Measurements from ENCODE around the gene SLC35E3. TPM values are rescaled to one million over a fixed set of nuclear protein-coding genes. Genes with fewer than 3 reads are reported as not detected.

The SLC35E3 gene
- total RNA-seq, 1 donor: 5.8 TPM

DNA sequence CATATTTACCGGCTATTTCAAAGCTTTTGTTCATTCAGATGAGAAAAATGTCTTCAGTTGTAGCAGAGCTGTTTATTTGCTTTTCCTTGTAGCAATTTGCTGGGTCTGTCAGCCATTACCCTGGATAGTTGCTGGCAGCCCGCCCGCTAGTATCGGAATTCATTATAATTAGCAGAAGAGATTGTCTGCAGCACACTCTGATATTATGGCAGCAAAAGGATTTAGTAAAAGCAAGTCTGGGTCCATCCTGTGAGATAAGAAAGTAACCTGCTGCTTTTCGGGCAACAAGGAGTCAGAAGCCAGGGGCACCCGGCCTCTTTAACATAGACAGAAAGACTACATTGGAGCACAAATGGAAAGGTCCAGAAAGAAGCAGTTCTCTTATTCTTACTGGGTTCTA, 6.1 kb upstream of the SLC35E3 start:
- Histone ChIP-seq H3K79me2 (ENCODE audit: insufficient read depth, low read length) (no peaks in the 10 kb centered on the region), H3K4me1 (ENCODE audit: insufficient read depth, low read length) (no peaks in the 10 kb centered on the region), H3K27me3 (ENCODE audit: insufficient read depth, low read length) (no peaks in the 10 kb centered on the region), H3K4me3 (ENCODE audit: insufficient read depth, low read length) (no peak overlapping the region), H3K36me3 (ENCODE audit: insufficient read depth, low read length) (peaks cover 30% of the 10 kb centered on the region), H3K4me2 (ENCODE audit: insufficient read depth, low read length) (no peak overlapping the region), H3K27ac (ENCODE audit: low read depth, low read length) (no peak overlapping the region), H3K9me3 (ENCODE audit: low read depth, low read length) (no peaks in the 10 kb centered on the region), H4K20me1 (ENCODE audit: insufficient read depth, low read length) (no peaks in the 10 kb centered on the region), H2AFZ (ENCODE audit: low read length) (no peak overlapping the region)
- no peak for DNase-seq (ENCODE audit: insufficient read length, low spot score, missing footprints)
- TF ChIP-seq, protein P1, sequence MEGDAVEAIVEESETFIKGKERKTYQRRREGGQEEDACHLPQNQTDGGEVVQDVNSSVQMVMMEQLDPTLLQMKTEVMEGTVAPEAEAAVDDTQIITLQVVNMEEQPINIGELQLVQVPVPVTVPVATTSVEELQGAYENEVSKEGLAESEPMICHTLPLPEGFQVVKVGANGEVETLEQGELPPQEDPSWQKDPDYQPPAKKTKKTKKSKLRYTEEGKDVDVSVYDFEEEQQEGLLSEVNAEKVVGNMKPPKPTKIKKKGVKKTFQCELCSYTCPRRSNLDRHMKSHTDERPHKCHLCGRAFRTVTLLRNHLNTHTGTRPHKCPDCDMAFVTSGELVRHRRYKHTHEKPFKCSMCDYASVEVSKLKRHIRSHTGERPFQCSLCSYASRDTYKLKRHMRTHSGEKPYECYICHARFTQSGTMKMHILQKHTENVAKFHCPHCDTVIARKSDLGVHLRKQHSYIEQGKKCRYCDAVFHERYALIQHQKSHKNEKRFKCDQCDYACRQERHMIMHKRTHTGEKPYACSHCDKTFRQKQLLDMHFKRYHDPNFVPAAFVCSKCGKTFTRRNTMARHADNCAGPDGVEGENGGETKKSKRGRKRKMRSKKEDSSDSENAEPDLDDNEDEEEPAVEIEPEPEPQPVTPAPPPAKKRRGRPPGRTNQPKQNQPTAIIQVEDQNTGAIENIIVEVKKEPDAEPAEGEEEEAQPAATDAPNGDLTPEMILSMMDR (IDR thresholded peaks at IDR 0.05; ENCODE audit: extremely low read depth, low read depth, low read length): no peak

DNA sequence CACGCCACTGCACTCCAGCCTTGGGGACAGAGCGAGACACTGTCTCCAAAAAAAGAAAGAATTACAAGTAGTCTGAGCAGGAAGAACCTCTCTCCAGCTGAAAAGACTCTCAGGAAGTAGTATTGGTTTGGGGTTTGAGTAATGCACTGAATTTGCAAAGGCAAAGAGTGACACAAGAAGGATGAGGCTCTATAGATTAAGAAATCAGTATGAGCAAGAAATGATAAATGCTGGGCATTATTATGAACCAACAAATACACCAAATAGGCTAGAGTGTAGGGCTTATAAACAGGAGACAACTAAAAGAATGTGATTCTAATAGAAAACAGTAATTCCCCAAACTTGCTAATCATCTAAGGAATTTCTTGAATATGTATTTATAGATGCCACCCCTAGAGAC, 2.6 kb upstream of the SLC35E3 start:
- no peak overlapping the region for H3K4me2 ChIP-seq (ENCODE audit: insufficient read depth, low read length)
- peaks cover 12% of the 10 kb centered on the region for H3K36me3 ChIP-seq (ENCODE audit: insufficient read depth, low read length)
- H3K9me3 ChIP-seq (ENCODE audit: low read depth, low read length): no peaks in the 10 kb centered on the region
- no peaks in the 10 kb centered on the region for H4K20me1 ChIP-seq (ENCODE audit: insufficient read depth, low read length)
- no peaks in the 10 kb centered on the region for H3K27me3 ChIP-seq (ENCODE audit: insufficient read depth, low read length)
- H3K4me3 ChIP-seq (ENCODE audit: insufficient read depth, low read length): no peak overlapping the region
- H2AFZ ChIP-seq (ENCODE audit: low read length): no peak overlapping the region
- DNase-seq (ENCODE audit: insufficient read length, low spot score, missing footprints): no peak
- no peak overlapping the region for H3K27ac ChIP-seq (ENCODE audit: low read depth, low read length)
- TF ChIP-seq, protein P1 (IDR thresholded peaks at IDR 0.05; ENCODE audit: extremely low read depth, low read depth, low read length): no peak
- peaks cover 20% of the 10 kb centered on the region for H3K79me2 ChIP-seq (ENCODE audit: insufficient read depth, low read length)
- H3K4me1 ChIP-seq (ENCODE audit: insufficient read depth, low read length): peaks cover 7% of the 10 kb centered on the region

DNA sequence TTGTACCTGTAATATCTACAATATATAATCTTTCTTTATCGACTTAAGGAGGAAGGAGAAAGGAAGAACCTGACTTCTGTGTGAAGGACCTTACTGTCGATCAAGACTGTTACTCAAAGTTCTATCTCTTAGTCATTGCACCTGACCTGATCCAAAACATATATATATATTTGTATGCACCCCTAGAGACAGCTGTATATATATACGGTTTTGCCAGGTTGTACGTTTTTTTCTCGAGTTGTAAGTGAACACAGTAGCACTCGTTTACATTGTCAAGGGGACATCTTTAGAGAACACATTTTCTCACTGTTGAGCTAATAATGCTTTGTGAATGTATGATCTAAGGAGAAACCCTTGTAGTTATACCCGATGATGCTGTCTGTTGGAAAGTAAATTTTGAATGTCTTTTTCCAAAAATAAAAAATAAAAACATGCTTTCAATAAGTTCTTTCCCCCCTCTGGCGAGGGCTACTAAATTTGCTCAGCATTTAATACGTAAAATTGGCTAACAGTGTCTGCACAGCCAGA, 536 bp upstream of the SLC35E3 start:
- peak overlapping the region; percentile 81 for H3K4me3 ChIP-seq (ENCODE audit: insufficient read depth, low read length)
- H3K27ac ChIP-seq (ENCODE audit: low read depth, low read length): peak overlapping the region; percentile 75
- peaks cover 31% of the 10 kb centered on the region for H3K79me2 ChIP-seq (ENCODE audit: insufficient read depth, low read length)
- TF ChIP-seq, protein P1 (IDR thresholded peaks at IDR 0.05; ENCODE audit: extremely low read depth, low read depth, low read length): no peak
- no peak for DNase-seq (ENCODE audit: insufficient read length, low spot score, missing footprints)
- H2AFZ ChIP-seq (ENCODE audit: low read length): peak overlapping the region; percentile 94
- peak overlapping the region; percentile 95 for H3K4me2 ChIP-seq (ENCODE audit: insufficient read depth, low read length)
- no peaks in the 10 kb centered on the region for H3K9me3 ChIP-seq (ENCODE audit: low read depth, low read length)
- peaks cover 7% of the 10 kb centered on the region for H3K4me1 ChIP-seq (ENCODE audit: insufficient read depth, low read length)
- no peaks in the 10 kb centered on the region for H4K20me1 ChIP-seq (ENCODE audit: insufficient read depth, low read length)
- H3K36me3 ChIP-seq (ENCODE audit: insufficient read depth, low read length): peaks cover 5% of the 10 kb centered on the region
- H3K27me3 ChIP-seq (ENCODE audit: insufficient read depth, low read length): no peaks in the 10 kb centered on the region

DNA sequence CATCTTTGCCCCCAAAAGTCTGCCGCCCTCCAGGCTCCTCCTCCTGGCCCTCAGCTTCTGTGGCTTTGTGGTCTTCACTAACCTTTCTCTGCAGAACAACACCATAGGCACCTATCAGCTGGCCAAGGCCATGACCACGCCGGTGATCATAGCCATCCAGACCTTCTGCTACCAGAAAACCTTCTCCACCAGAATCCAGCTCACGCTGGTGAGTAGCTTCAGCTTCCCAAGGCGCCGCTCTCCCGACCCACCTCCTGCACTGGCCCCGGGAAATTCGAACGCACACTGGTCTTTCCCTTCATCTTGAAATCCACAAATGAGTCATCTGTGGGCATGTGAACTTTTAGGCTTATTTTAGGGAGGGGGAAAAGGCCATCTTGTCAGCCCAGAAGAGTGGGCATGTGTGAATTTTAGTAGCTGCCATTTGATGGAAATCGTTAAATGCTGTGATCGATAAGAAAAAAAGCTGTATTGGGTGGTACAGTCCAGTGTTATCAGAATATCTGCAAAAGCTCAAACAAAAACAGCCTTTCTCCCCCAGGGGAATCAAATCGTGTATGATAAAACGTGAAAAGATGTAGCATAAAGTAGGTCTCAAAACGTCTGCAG, 700 bp downstream of the SLC35E3 start:
- TF ChIP-seq, protein P1 (IDR thresholded peaks at IDR 0.05; ENCODE audit: extremely low read depth, low read depth, low read length): no peak
- Histone ChIP-seq H3K9me3 (ENCODE audit: low read depth, low read length) (no peaks in the 10 kb centered on the region), H4K20me1 (ENCODE audit: insufficient read depth, low read length) (no peaks in the 10 kb centered on the region), H3K4me1 (ENCODE audit: insufficient read depth, low read length) (peaks cover 7% of the 10 kb centered on the region), H2AFZ (ENCODE audit: low read length) (peak overlapping the region; percentile 94), H3K36me3 (ENCODE audit: insufficient read depth, low read length) (peaks cover 5% of the 10 kb centered on the region), H3K4me3 (ENCODE audit: insufficient read depth, low read length) (peak overlapping the region; percentile 81), H3K27ac (ENCODE audit: low read depth, low read length) (peak overlapping the region; percentile 75), H3K27me3 (ENCODE audit: insufficient read depth, low read length) (no peaks in the 10 kb centered on the region), H3K4me2 (ENCODE audit: insufficient read depth, low read length) (peak overlapping the region; percentile 95), H3K79me2 (ENCODE audit: insufficient read depth, low read length) (peaks cover 31% of the 10 kb centered on the region)
- DNase-seq (ENCODE audit: insufficient read length, low spot score, missing footprints): peak; percentile 94
